Mesendoderm (in vitro differentiated cells): Measurements from ENCODE around the gene PMFBP1.

Experiments used
- DNase-seq: peaks from one replicate; pipeline ENCODE4 v3.0.0; 2013
- H2AK5ac ChIP-seq: 2 replicates; pipeline ENCODE4 v1.6.1; 2013; ENCODE audit warnings: low read length, inconsistent platforms
- H2BK120ac ChIP-seq: 2 replicates; pipeline ENCODE4 v1.6.1; 2013; ENCODE audit warnings: low read depth, mild to moderate bottlenecking, low read length, moderate library complexity, mixed read lengths
- H2BK15ac ChIP-seq: replicated peaks from 2 replicates; pipeline ENCODE4 v1.6.1; 2013; ENCODE audit warnings: low read depth, mild to moderate bottlenecking, moderate library complexity
- H2BK5ac ChIP-seq: 2 replicates; pipeline ENCODE4 v1.6.1; 2013; ENCODE audit warnings: low read length, inconsistent platforms
- H3K18ac ChIP-seq: 2 replicates; pipeline ENCODE4 v1.6.1; 2013; ENCODE audit warnings: mild to moderate bottlenecking, low read length, mixed read lengths
- H3K23ac ChIP-seq: one replicate; pipeline ENCODE4 v1.6.1; 2013; ENCODE audit warnings: low read length
- H3K27ac ChIP-seq: 2 replicates; pipeline ENCODE4 v1.5.1; 2013; ENCODE audit warnings: low read depth, mild to moderate bottlenecking, inconsistent platforms, low read length, moderate library complexity
- H3K27me3 ChIP-seq: 2 replicates; pipeline ENCODE4 v1.6.1; 2013; ENCODE audit warnings: low read length, control low read depth, mild to moderate bottlenecking, inconsistent platforms; ENCODE audit not compliant: insufficient read depth, poor library complexity
- H3K36me3 ChIP-seq: 2 replicates; pipeline ENCODE4 v1.6.1; 2013; ENCODE audit warnings: low read length, inconsistent platforms; ENCODE audit not compliant: control insufficient read depth, insufficient read depth
- H3K4ac ChIP-seq: one replicate; pipeline ENCODE4 v1.6.1; 2013; ENCODE audit warnings: low read depth, mild to moderate bottlenecking, low read length, moderate library complexity
- H3K4me1 ChIP-seq: 2 replicates; pipeline ENCODE4 v1.6.1; 2013; ENCODE audit warnings: low read depth, low read length, inconsistent platforms; ENCODE audit not compliant: control insufficient read depth
- H3K4me2 ChIP-seq: 2 replicates; pipeline ENCODE4 v1.6.1; 2013; ENCODE audit warnings: low read length
- H3K4me3 ChIP-seq: 2 replicates; pipeline ENCODE4 v1.5.1; 2013; ENCODE audit warnings: mild to moderate bottlenecking, low read length
- H3K56ac ChIP-seq: one replicate; pipeline ENCODE4 v1.6.1; 2013; ENCODE audit warnings: low read length
- H3K79me1 ChIP-seq: 2 replicates; pipeline ENCODE4 v1.6.1; 2013; ENCODE audit warnings: low read length, inconsistent platforms
- H3K79me2 ChIP-seq: 2 replicates; pipeline ENCODE4 v1.6.1; 2013; ENCODE audit warnings: mild to moderate bottlenecking, low read length; ENCODE audit not compliant: control insufficient read depth, insufficient read depth
- H3K9ac ChIP-seq: 2 replicates; pipeline ENCODE4 v1.6.1; 2013; ENCODE audit warnings: low read length, inconsistent platforms
- H4K5ac ChIP-seq: one replicate; pipeline ENCODE4 v1.6.1; 2013; ENCODE audit warnings: low read length
- H4K8ac ChIP-seq: one replicate; pipeline ENCODE4 v1.6.1; 2013; ENCODE audit warnings: low read depth, mild to moderate bottlenecking, control low read depth, low read length, moderate library complexity
- WGBS: extraction: QIAGEN DNeasy Blood & Tissue Kit; methylation state at CpG from one replicate; pipeline ENCODE4 v1.1.7; 2013; ENCODE audit warnings: low lambda C conversion rate, missing lambda C conversion rate; ENCODE audit not compliant: insufficient coverage; ENCODE audit errors: extremely low coverage; 5-methylcytosine and 5-hydroxymethylcytosine counted together

Gene PMFBP1

GRCh38 chr16:72134507-72134906 is 37.4 kb downstream of the PMFBP1 start:
- H3K4me2 ChIP-seq, result no peak overlapping the region
- no peaks in the 10 kb centered on the region for H3K79me2 ChIP-seq
- no peak overlapping the region for H3K4me3 ChIP-seq
- H4K8ac ChIP-seq, result no peak overlapping the region
- H3K4me1 ChIP-seq, result peaks cover 3% of the 10 kb centered on the region
- no peak overlapping the region for H3K56ac ChIP-seq
- no peak overlapping the region for H2AK5ac ChIP-seq
- H2BK120ac ChIP-seq, result no peak overlapping the region
- H3K27ac ChIP-seq, result no peak overlapping the region
- H3K4ac ChIP-seq, result no peak overlapping the region
- H3K9ac ChIP-seq, result no peak overlapping the region
- H3K27me3 ChIP-seq, result no peaks in the 10 kb centered on the region
- no peak overlapping the region for H2BK15ac ChIP-seq
- H3K23ac ChIP-seq, result no peak overlapping the region
- no CpG with 5 or more reads among the region's 2 CpGs for WGBS
- no peaks in the 10 kb centered on the region for H3K36me3 ChIP-seq
- no peak for DNase-seq
- H2BK5ac ChIP-seq, result no peak overlapping the region
- no peaks in the 10 kb centered on the region for H3K79me1 ChIP-seq
- no peak overlapping the region for H4K5ac ChIP-seq
- H3K18ac ChIP-seq, result no peak overlapping the region

GRCh38 chr16:72132726-72133125 is 39.2 kb downstream of the PMFBP1 start:
- no peak for DNase-seq
- H4K8ac ChIP-seq, result no peak overlapping the region
- no peak overlapping the region for H3K4me3 ChIP-seq
- no peak overlapping the region for H3K9ac ChIP-seq
- H3K4me1 ChIP-seq, result peaks cover 3% of the 10 kb centered on the region
- H3K4ac ChIP-seq, result no peak overlapping the region
- no peaks in the 10 kb centered on the region for H3K79me2 ChIP-seq
- no peak overlapping the region for H3K4me2 ChIP-seq
- no peak overlapping the region for H3K56ac ChIP-seq
- H3K18ac ChIP-seq, result no peak overlapping the region
- H3K36me3 ChIP-seq, result no peaks in the 10 kb centered on the region
- H4K5ac ChIP-seq, result no peak overlapping the region
- no peaks in the 10 kb centered on the region for H3K79me1 ChIP-seq
- no CpG with 5 or more reads among the region's 3 CpGs for WGBS
- no peaks in the 10 kb centered on the region for H3K27me3 ChIP-seq
- H2BK120ac ChIP-seq, result no peak overlapping the region
- no peak overlapping the region for H3K23ac ChIP-seq
- H3K27ac ChIP-seq, result no peak overlapping the region
- no peak overlapping the region for H2AK5ac ChIP-seq
- no peak overlapping the region for H2BK5ac ChIP-seq
- H2BK15ac ChIP-seq, result no peak overlapping the region

DNA sequence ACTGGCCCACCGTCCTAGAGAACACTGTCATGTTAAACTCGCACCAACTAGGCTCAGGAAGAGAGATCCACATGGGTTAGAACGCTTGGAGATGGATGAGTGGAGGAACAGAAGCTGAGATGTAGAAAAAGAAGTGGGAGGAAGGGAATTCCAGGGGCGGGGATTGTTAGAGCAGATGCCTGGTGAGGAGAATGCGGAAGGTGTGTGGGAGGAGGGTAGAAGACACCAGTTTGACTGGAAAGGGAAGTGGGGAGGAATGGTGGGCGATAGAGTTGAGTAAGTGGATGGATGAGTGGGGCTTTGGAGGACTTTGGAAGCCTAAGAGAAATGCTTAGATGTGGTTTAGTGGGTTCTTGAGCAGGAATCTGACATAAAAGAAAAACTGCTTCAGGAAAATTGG is 40.9 kb downstream of the PMFBP1 start:
- Histone ChIP-seq H3K4ac (no peak overlapping the region), H4K5ac (no peak overlapping the region), H2AK5ac (no peak overlapping the region), H3K79me2 (no peaks in the 10 kb centered on the region), H2BK15ac (peak overlapping the region; percentile 57), H3K4me2 (no peak overlapping the region), H3K27ac (peak overlapping the region; percentile 24), H3K56ac (no peak overlapping the region), H3K79me1 (no peaks in the 10 kb centered on the region), H2BK5ac (no peak overlapping the region), H2BK120ac (no peak overlapping the region), H3K18ac (peak overlapping the region; percentile 4), H3K36me3 (no peaks in the 10 kb centered on the region), H3K27me3 (no peaks in the 10 kb centered on the region), H3K9ac (no peak overlapping the region), H4K8ac (no peak overlapping the region), H3K23ac (no peak overlapping the region), H3K4me1 (peaks cover 3% of the 10 kb centered on the region), H3K4me3 (no peak overlapping the region)
- peak; percentile 51 for DNase-seq
- WGBS, result 100% methylated on average over 1 of the region's 6 CpGs

DNA sequence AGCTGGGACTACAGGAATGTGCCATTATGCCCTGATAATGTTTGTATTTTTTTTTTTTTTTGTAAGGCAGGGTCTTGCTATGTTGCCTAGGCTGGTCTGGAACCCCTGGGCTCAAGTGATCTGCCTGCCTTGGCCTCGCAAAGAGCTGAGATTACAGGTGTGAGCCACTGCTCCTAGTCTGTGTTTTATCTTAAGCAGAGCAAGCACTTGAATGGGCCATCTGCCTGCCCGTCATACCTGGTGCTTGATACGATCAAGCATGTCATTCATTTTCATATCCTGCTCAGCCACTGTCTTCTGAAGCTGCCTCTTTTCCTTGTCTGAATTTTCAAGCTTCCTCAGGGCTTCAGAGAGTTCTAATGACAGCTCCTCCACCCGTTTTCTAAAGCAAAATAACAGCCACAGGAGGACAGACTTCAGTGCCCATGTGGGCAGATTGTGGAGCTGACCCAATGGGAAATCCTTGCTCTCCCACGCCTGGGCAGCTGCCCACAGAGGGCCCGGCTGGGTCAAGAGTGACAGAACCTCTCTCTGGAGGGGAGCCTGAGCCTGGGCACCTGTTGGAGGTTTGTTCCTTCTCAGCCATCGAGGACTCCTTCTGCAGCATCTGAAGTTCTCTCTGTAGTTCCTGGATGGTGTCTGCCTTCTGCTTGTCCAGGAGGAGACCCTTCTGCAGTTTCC is 41.8 kb downstream of the PMFBP1 start:
- no peaks in the 10 kb centered on the region for H3K27me3 ChIP-seq
- H3K36me3 ChIP-seq, result no peaks in the 10 kb centered on the region
- H3K4me1 ChIP-seq, result peaks cover 6% of the 10 kb centered on the region
- no peak overlapping the region for H3K4ac ChIP-seq
- H2BK5ac ChIP-seq, result no peak overlapping the region
- no peak overlapping the region for H2BK120ac ChIP-seq
- H4K8ac ChIP-seq, result no peak overlapping the region
- no peak overlapping the region for H3K23ac ChIP-seq
- peak overlapping the region; percentile 4 for H3K18ac ChIP-seq
- H2AK5ac ChIP-seq, result no peak overlapping the region
- no peak overlapping the region for H2BK15ac ChIP-seq
- WGBS, result no CpG with 5 or more reads among the region's 7 CpGs
- no peak overlapping the region for H3K9ac ChIP-seq
- no peaks in the 10 kb centered on the region for H3K79me1 ChIP-seq
- peak overlapping the region; percentile 35 for H3K27ac ChIP-seq
- H4K5ac ChIP-seq, result no peak overlapping the region
- no peaks in the 10 kb centered on the region for H3K79me2 ChIP-seq
- H3K4me3 ChIP-seq, result no peak overlapping the region
- peak; percentile 69 for DNase-seq
- no peak overlapping the region for H3K56ac ChIP-seq
- H3K4me2 ChIP-seq, result no peak overlapping the region

GRCh38 chr16:72128701-72129100 is 43.3 kb downstream of the PMFBP1 start:
- H3K27me3 ChIP-seq, result no peaks in the 10 kb centered on the region
- no peak overlapping the region for H4K5ac ChIP-seq
- H3K4me3 ChIP-seq, result no peak overlapping the region
- WGBS, result no CpG with 5 or more reads among the region's 9 CpGs
- no peak overlapping the region for H2BK5ac ChIP-seq
- no peak overlapping the region for H3K23ac ChIP-seq
- no peak overlapping the region for H3K56ac ChIP-seq
- H2BK15ac ChIP-seq, result no peak overlapping the region
- peaks cover 6% of the 10 kb centered on the region for H3K4me1 ChIP-seq
- H3K9ac ChIP-seq, result no peak overlapping the region
- no peak overlapping the region for H4K8ac ChIP-seq
- peak overlapping the region; percentile 24 for H3K18ac ChIP-seq
- no peaks in the 10 kb centered on the region for H3K79me1 ChIP-seq
- H3K4me2 ChIP-seq, result no peak overlapping the region
- no peaks in the 10 kb centered on the region for H3K36me3 ChIP-seq
- H3K4ac ChIP-seq, result no peak overlapping the region
- H2AK5ac ChIP-seq, result no peak overlapping the region
- H2BK120ac ChIP-seq, result no peak overlapping the region
- peak overlapping the region; percentile 68 for H3K27ac ChIP-seq
- DNase-seq, result peak; percentile 82
- H3K79me2 ChIP-seq, result no peaks in the 10 kb centered on the region

- no peak overlapping the region for H3K4me2 ChIP-seq
- no peak for DNase-seq
- no peaks in the 10 kb centered on the region for H3K79me1 ChIP-seq
- no peak overlapping the region for H2BK5ac ChIP-seq
- no peak overlapping the region for H3K4ac ChIP-seq
- H3K9ac ChIP-seq, result no peak overlapping the region
- H3K4me1 ChIP-seq, result peaks cover 6% of the 10 kb centered on the region
- no peak overlapping the region for H2BK15ac ChIP-seq
- no peak overlapping the region for H4K8ac ChIP-seq
- no peak overlapping the region for H3K27ac ChIP-seq
- no CpG with 5 or more reads among the region's 2 CpGs for WGBS
- no peaks in the 10 kb centered on the region for H3K27me3 ChIP-seq
- no peaks in the 10 kb centered on the region for H3K79me2 ChIP-seq
- H3K18ac ChIP-seq, result no peak overlapping the region
- no peak overlapping the region for H2BK120ac ChIP-seq
- H2AK5ac ChIP-seq, result no peak overlapping the region
- H3K36me3 ChIP-seq, result no peaks in the 10 kb centered on the region
- H3K23ac ChIP-seq, result no peak overlapping the region
- no peak overlapping the region for H3K56ac ChIP-seq
- no peak overlapping the region for H4K5ac ChIP-seq
- H3K4me3 ChIP-seq, result no peak overlapping the region
These were observed 45.6 kb downstream of the PMFBP1 start for GRCh38 chr16:72126429-72126765.
